Measurements from ENCODE around the gene CXCR6.

The CXCR6 gene

DNA sequence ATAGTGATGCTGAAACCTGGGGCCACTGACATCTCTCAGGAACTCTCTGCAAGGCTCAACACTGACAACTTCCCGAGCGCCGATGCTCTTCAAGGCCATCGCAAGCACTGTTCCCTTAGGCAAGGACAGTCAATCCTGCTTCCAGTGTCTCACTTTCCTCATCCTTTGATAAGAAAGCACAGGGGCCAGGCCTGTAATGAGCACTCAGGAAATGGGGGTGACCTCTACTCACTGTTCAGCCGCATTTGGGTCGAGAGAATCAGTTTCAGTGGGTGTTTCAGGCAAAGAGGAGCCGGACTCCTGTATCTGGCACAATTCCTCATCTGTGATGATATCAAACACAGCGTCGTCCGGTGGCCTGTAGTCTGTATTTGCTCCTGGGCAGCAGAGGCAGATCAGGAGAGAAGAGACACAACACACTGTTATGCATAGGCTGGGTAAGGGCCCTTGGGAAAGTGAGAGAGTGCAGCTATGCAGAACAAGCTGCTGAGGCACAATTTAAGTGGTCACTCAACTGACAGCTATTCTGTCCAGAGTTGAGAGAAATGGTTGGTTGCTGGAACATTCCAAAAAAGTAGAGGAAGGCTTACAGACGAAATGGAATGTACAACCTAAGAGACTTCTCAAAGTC lies 11.9 kb downstream of the CXCR6 start:
- no peak overlapping the region for H2AFZ ChIP-seq (ENCODE audit: low read depth, low read length)
- H3K27ac ChIP-seq (ENCODE audit: low read length), result 0 out of 2 replicates have a peak overlapping the region, but pooled peaks have one; percentile 5
- no peak for ATAC-seq (ENCODE audit: insufficient read depth, low read depth)
- H3K4me2 ChIP-seq (ENCODE audit: insufficient read depth, low read length), result no peak overlapping the region
- no peak for DNase-seq
- no peaks in the 10 kb centered on the region for H3K4me1 ChIP-seq (ENCODE audit: insufficient read depth, low read length)
- H3K4me3 ChIP-seq (ENCODE audit: low read depth in 1 of 2, low read length in 2 of 2), result no peak overlapping the region
- H3K79me2 ChIP-seq (ENCODE audit: insufficient read depth, low read length), result peaks cover 3% of the 10 kb centered on the region; the same call in 1 of the 2 replicates
- TF ChIP-seq EZH2 (IDR thresholded peaks at IDR 0.05; ENCODE audit: borderline replicate concordance, low read depth, low read length, severe bottlenecking), result no peak
- TF ChIP-seq, protein P1, sequence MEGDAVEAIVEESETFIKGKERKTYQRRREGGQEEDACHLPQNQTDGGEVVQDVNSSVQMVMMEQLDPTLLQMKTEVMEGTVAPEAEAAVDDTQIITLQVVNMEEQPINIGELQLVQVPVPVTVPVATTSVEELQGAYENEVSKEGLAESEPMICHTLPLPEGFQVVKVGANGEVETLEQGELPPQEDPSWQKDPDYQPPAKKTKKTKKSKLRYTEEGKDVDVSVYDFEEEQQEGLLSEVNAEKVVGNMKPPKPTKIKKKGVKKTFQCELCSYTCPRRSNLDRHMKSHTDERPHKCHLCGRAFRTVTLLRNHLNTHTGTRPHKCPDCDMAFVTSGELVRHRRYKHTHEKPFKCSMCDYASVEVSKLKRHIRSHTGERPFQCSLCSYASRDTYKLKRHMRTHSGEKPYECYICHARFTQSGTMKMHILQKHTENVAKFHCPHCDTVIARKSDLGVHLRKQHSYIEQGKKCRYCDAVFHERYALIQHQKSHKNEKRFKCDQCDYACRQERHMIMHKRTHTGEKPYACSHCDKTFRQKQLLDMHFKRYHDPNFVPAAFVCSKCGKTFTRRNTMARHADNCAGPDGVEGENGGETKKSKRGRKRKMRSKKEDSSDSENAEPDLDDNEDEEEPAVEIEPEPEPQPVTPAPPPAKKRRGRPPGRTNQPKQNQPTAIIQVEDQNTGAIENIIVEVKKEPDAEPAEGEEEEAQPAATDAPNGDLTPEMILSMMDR (IDR thresholded peaks at IDR 0.05; ENCODE audit: borderline replicate concordance, extremely low read depth, low read length, poor library complexity, severe bottlenecking), result no peak
- no peak overlapping the region for H3K9ac ChIP-seq (ENCODE audit: low read depth, low read length)
- H4K20me1 ChIP-seq (ENCODE audit: insufficient read depth, low read length), result no peaks in the 10 kb centered on the region
- H3K36me3 ChIP-seq (ENCODE audit: insufficient read depth, low read length), result peaks cover 98% of the 10 kb centered on the region
- H3K9me3 ChIP-seq (ENCODE audit: insufficient read depth, low read length, severe bottlenecking), result no peaks in the 10 kb centered on the region
- H3K27me3 ChIP-seq (ENCODE audit: insufficient read depth, low read length, poor library complexity), result no peaks in the 10 kb centered on the region

DNA sequence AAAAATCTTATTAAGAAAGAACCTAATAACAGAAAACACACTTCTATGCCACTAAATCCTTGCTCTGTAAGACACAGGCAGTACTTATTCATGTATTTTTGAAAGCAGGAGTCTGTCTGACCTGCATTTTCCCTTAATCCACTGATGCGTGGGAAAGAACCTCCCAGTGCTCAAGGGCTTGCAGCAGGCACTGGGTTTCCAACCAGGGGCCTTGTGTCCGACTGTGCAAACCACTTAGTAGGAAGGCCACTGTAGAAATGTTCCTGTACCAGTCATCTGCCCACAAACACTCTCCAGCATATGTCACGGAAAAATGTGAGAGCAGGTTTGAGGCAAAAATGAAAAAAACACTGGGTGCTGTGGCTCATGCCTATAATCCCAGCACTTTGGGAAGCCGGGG lies 12.4 kb downstream of the CXCR6 start:
- Histone ChIP-seq H3K27me3 (ENCODE audit: insufficient read depth, low read length, poor library complexity) (no peaks in the 10 kb centered on the region), H3K36me3 (ENCODE audit: insufficient read depth, low read length) (peaks cover 98% of the 10 kb centered on the region)

DNA sequence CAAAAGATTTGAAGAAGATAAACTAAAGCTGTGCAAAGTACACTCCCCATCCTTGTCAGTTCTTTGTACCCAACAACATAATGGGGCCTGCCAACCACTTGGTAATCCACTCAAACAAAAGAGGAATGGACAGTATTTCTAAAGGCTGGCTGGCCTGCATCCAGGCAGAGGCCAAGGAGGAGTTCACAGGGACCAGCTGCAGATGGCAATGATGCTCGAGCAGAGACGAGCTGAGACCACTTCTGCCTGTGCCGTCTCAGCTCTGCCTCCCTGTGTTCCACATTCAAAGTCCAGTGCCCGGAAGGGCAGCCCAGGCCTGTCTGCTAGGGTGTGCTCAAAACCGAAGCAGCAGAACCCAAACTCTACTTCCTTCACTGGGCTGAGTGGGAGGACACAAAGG lies 14.3 kb downstream of the CXCR6 start:
- Histone ChIP-seq H3K27ac (ENCODE audit: low read length) (no peak overlapping the region), H3K36me3 (ENCODE audit: insufficient read depth, low read length) (peaks cover 98% of the 10 kb centered on the region), H2AFZ (ENCODE audit: low read depth, low read length) (no peak overlapping the region), H3K4me2 (ENCODE audit: insufficient read depth, low read length) (no peak overlapping the region), H3K9me3 (ENCODE audit: insufficient read depth, low read length, severe bottlenecking) (no peaks in the 10 kb centered on the region), H3K79me2 (ENCODE audit: insufficient read depth, low read length) (no peaks in the 10 kb centered on the region), H3K4me1 (ENCODE audit: insufficient read depth, low read length) (no peaks in the 10 kb centered on the region), H3K27me3 (ENCODE audit: insufficient read depth, low read length, poor library complexity) (no peaks in the 10 kb centered on the region), H4K20me1 (ENCODE audit: insufficient read depth, low read length) (no peaks in the 10 kb centered on the region), H3K9ac (ENCODE audit: low read depth, low read length) (no peak overlapping the region), H3K4me3 (ENCODE audit: low read depth in 1 of 2, low read length in 2 of 2) (no peak overlapping the region)
- DNase-seq (no peak), ATAC-seq (ENCODE audit: insufficient read depth, low read depth) (no peak)
- TF ChIP-seq EZH2 (IDR thresholded peaks at IDR 0.05; ENCODE audit: borderline replicate concordance, low read depth, low read length, severe bottlenecking), result no peak
- TF ChIP-seq, protein P1 (IDR thresholded peaks at IDR 0.05; ENCODE audit: borderline replicate concordance, extremely low read depth, low read length, poor library complexity, severe bottlenecking), result no peak

More for the DNA sequence above, 12.4 kb downstream of the CXCR6 start:
- Histone ChIP-seq H3K27ac (ENCODE audit: low read length) (no peak overlapping the region), H3K9me3 (ENCODE audit: insufficient read depth, low read length, severe bottlenecking) (no peaks in the 10 kb centered on the region), H3K4me3 (ENCODE audit: low read depth in 1 of 2, low read length in 2 of 2) (no peak overlapping the region), H3K9ac (ENCODE audit: low read depth, low read length) (no peak overlapping the region), H4K20me1 (ENCODE audit: insufficient read depth, low read length) (no peaks in the 10 kb centered on the region), H3K4me2 (ENCODE audit: insufficient read depth, low read length) (no peak overlapping the region), H2AFZ (ENCODE audit: low read depth, low read length) (no peak overlapping the region), H3K79me2 (ENCODE audit: insufficient read depth, low read length) (0 out of 2 replicates have a peak, but pooled peaks cover 3% of the 10 kb centered on the region), H3K4me1 (ENCODE audit: insufficient read depth, low read length) (no peaks in the 10 kb centered on the region)
- no peak for ATAC-seq (ENCODE audit: insufficient read depth, low read depth)
- DNase-seq, result no peak
- TF ChIP-seq, protein P1 (IDR thresholded peaks at IDR 0.05; ENCODE audit: borderline replicate concordance, extremely low read depth, low read length, poor library complexity, severe bottlenecking), result no peak
- TF ChIP-seq EZH2 (IDR thresholded peaks at IDR 0.05; ENCODE audit: borderline replicate concordance, low read depth, low read length, severe bottlenecking), result no peak

Data from DND-41 (cell line).